T-helper 17 cell (primary cell): Measurements from ENCODE around the gene FBN3. TPM values are rescaled to one million over a fixed set of nuclear protein-coding genes. Genes with fewer than 3 reads are reported as not detected.

Experiments used
- ATAC-seq: fragments of 150-1000 bp; cut with Tn5 transposase; 2 replicates; pipeline ENCODE4 v1.10.0; 2021; ENCODE audit warnings: mild to moderate bottlenecking, moderate library complexity
- DNase-seq, 3 donors: peaks; one replicate each; pipeline versions ENCODE4 v3.0.0 to v3.0.0-alpha.2; 2020 to 2021
- H3K9me3 ChIP-seq: one replicate; pipeline ENCODE4 v1.7.0; 2013; ENCODE audit warnings: low read length, mild to moderate bottlenecking; ENCODE audit not compliant: control insufficient read depth, poor library complexity, severe bottlenecking
- H3K27ac Mint-ChIP-seq: one replicate; pipeline ENCODE4 v1.8.0; 2022; ENCODE audit warnings: mild to moderate bottlenecking, moderate library complexity, mixed read lengths
- H3K27me3 Mint-ChIP-seq: one replicate; pipeline ENCODE4 v1.8.0; 2022; ENCODE audit warnings: mixed read lengths
- H3K36me3 Mint-ChIP-seq: one replicate; pipeline ENCODE4 v1.8.0; 2022; ENCODE audit warnings: low read depth, mixed read lengths
- H3K4me1 Mint-ChIP-seq: one replicate; pipeline ENCODE4 v1.8.0; 2022; ENCODE audit warnings: mild to moderate bottlenecking, mixed read lengths
- H3K4me3 Mint-ChIP-seq: one replicate; pipeline ENCODE4 v1.8.0; 2022; ENCODE audit warnings: mild to moderate bottlenecking, moderate library complexity, mixed read lengths
- total RNA-seq, 4 donors: library from RNA in 2 of 4; stranded (reverse) in 2 of 4; gene quantifications; one replicate each; pipeline ENCODE4 v1.2.3 and lab custom pipeline; 2022 to 2026

The FBN3 gene
- total RNA-seq, 2 donors from 2014 or later, result not detected

GRCh38 chr19:8065875-8066261 lies 83.5 kb downstream of the FBN3 start:
- Mint-ChIP-seq H3K36me3 (no peaks in the 10 kb centered on the region), H3K4me3 (no peak overlapping the region), H3K27ac (no peak overlapping the region), H3K27me3 (peaks cover 8% of the 10 kb centered on the region), H3K4me1 (no peaks in the 10 kb centered on the region)
- peaks cover 8% of the 10 kb centered on the region for H3K9me3 ChIP-seq
- no peak for DNase-seq
- no peak for ATAC-seq

GRCh38 chr19:8064911-8065874 lies 84.2 kb downstream of the FBN3 start:
- Mint-ChIP-seq H3K27me3 (peaks cover 8% of the 10 kb centered on the region), H3K27ac (no peak overlapping the region), H3K4me3 (no peak overlapping the region), H3K4me1 (no peaks in the 10 kb centered on the region), H3K36me3 (no peaks in the 10 kb centered on the region)
- peaks cover 5% of the 10 kb centered on the region for H3K9me3 ChIP-seq
- DNase-seq (no peak), ATAC-seq (no peak)

- Mint-ChIP-seq H3K4me1 (no peaks in the 10 kb centered on the region), H3K27ac (no peak overlapping the region), H3K4me3 (no peak overlapping the region), H3K36me3 (no peaks in the 10 kb centered on the region), H3K27me3 (peaks cover 4% of the 10 kb centered on the region)
- H3K9me3 ChIP-seq, result no peaks in the 10 kb centered on the region
- ATAC-seq (no peak), DNase-seq (no peak)
These were observed 91.7 kb downstream of the FBN3 start for GRCh38 chr19:8057545-8058270.

DNA sequence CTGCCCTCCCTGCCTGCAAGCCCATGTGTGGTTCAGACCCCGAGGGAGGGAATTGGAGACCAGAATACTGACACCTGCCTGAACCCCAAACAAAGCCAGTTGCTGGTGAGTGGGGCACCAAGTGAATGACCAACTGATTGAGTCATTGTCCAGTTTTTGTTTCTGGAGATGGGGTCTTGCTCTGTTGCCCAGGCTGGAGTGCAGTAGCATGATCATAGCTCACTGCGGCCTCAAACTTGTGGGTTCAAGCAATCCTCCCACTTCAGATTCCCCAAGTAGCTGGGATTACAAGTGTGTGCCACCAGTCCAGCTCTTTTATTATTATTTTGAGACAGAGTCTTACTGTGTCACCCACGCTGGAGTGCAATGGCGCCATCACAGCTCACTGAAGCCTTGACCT lies 92.9 kb downstream of the FBN3 start:
- H3K9me3 ChIP-seq, result no peaks in the 10 kb centered on the region
- no peak for ATAC-seq
- Mint-ChIP-seq H3K36me3 (no peaks in the 10 kb centered on the region), H3K4me1 (peaks cover 6% of the 10 kb centered on the region), H3K27me3 (no peaks in the 10 kb centered on the region), H3K4me3 (no peak overlapping the region), H3K27ac (no peak overlapping the region)
- no peak for DNase-seq

- ATAC-seq (no peak), DNase-seq (no peak)
- Mint-ChIP-seq H3K4me1 (peaks cover 10% of the 10 kb centered on the region), H3K36me3 (no peaks in the 10 kb centered on the region), H3K27ac (no peak overlapping the region), H3K27me3 (no peaks in the 10 kb centered on the region), H3K4me3 (no peak overlapping the region)
- H3K9me3 ChIP-seq, result no peaks in the 10 kb centered on the region
These were observed 95.2 kb downstream of the FBN3 start for GRCh38 chr19:8054169-8054568.

DNA sequence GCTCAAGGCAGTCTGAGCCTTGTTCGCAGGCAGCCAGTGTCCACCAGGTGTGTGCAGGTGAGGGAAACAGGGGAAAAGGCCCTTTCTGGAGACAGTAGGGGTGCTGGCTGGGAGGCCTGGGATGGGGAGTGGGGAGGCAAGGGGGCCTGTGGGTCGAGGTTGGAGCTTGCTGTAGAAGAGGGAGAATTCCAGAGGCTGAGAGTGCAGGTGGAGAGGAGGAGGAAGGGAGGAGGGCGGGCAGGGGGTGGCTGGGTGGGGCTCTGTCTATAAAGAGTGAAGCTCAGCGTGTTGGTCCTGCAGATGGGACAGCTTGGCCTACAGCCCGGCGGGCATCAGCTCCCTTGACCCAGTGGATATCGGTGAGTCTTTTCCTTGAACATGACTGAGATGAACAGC lies 96.9 kb downstream of the FBN3 start, which contains the start of gene CCL25:
CCL25 (plus strand) TSS at position 297 of the 396 bp plus-strand sequence. CDS start 290 bp downstream, outside the sequence.
- DNase-seq (no peak), ATAC-seq (no peak)
- H3K9me3 ChIP-seq, result no peaks in the 10 kb centered on the region
- Mint-ChIP-seq H3K4me3 (peak within 1 kb of the TSS; percentile 36), H3K27ac (peak within 1 kb of the TSS; percentile 19), H3K27me3 (peaks cover 12% of the 10 kb centered on the region), H3K36me3 (no peaks in the 10 kb centered on the region), H3K4me1 (peaks cover 12% of the 10 kb centered on the region)

DNA sequence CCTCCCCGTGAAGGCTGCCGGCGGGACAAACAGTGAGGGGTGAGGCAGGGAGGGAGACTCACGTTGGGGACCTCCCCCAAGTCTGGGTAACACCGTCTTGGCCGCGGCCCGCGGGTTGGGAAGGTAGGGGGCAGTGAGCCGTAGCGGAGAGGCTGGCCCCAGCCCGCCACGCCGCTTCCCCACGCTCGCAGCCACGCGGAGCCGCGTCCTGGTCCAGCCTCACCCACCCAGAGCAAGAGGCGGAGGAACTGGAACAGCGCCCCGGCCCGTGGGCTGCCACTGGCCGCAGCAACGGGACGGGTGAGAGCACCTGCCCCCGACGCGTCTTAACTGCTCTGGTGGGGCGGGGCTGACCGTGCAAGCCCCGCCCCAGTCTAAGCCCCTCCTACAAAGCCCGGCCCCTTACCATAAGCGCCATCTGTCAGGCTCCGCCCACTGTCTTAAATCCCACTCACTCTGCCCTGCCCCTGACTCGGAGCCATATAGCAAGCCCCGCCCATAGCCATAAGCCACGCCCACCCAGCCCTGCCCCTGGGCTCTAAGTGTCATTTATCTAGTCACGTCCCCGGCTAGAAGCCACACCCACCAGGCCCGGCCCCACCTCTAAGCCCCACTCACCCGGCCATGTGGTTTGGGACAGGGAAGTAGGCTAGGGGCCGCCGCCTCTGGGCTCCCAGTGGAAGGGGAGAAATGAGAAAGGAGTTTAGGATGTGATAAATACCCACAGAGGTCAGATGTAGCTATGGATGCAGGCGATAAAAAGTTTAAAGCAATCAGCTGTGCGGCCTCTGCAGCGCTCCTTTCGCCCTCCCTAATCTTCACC lies 98.9 kb downstream of the FBN3 start:
- Mint-ChIP-seq H3K27me3 (peaks cover 16% of the 10 kb centered on the region), H3K4me3 (peak overlapping the region; percentile 76), H3K4me1 (peaks cover 15% of the 10 kb centered on the region), H3K27ac (no peak overlapping the region), H3K36me3 (no peaks in the 10 kb centered on the region)
- ATAC-seq (peak; percentile 98), DNase-seq (peak; percentile 62 to 81 (median 63))
- no peaks in the 10 kb centered on the region for H3K9me3 ChIP-seq

GRCh38 chr19:8046569-8047165 lies 102.7 kb downstream of the FBN3 start:
- Mint-ChIP-seq H3K27ac (no peak overlapping the region), H3K4me3 (no peak overlapping the region), H3K36me3 (no peaks in the 10 kb centered on the region), H3K4me1 (peaks cover 9% of the 10 kb centered on the region), H3K27me3 (peaks cover 21% of the 10 kb centered on the region)
- H3K9me3 ChIP-seq, result no peaks in the 10 kb centered on the region
- ATAC-seq, result no peak
- no peak for DNase-seq

- H3K27ac Mint-ChIP-seq, result no peak overlapping the region
- ATAC-seq (no peak), DNase-seq (no peak)
- peaks cover 9% of the 10 kb centered on the region for H3K4me1 Mint-ChIP-seq
- H3K9me3 ChIP-seq, result no peaks in the 10 kb centered on the region
- H3K4me3 Mint-ChIP-seq, result no peak overlapping the region
- H3K36me3 Mint-ChIP-seq, result no peaks in the 10 kb centered on the region
- peaks cover 21% of the 10 kb centered on the region for H3K27me3 Mint-ChIP-seq
These were observed 103.4 kb downstream of the FBN3 start for GRCh38 chr19:8045872-8046568.

DNA sequence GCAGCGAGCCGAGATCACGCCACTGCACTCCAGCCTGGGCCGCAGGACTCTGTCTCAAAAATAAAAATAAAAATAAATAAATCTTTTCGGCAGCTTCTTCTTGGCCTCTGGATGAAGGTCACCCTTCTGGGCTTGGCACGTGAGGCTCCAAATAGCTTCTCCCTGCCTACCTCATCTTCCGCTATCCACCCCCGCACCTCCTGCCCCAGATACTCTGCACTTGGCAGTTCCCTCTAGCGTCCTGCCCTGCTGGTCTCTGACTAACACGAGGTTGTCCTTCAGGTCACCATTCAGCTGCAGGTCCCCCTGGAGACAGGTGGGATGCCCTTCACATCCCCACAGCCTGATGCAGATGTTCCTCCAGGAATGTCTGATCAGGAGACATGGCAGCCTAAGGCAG lies 105.4 kb downstream of the FBN3 start:
- DNase-seq (no peak), ATAC-seq (no peak)
- H3K27ac Mint-ChIP-seq, result no peak overlapping the region
- no peak overlapping the region for H3K4me3 Mint-ChIP-seq
- H3K36me3 Mint-ChIP-seq, result no peaks in the 10 kb centered on the region
- H3K27me3 Mint-ChIP-seq, result peaks cover 22% of the 10 kb centered on the region
- H3K9me3 ChIP-seq, result no peaks in the 10 kb centered on the region
- peaks cover 5% of the 10 kb centered on the region for H3K4me1 Mint-ChIP-seq

- no peak overlapping the region for H3K27ac Mint-ChIP-seq
- peaks cover 2% of the 10 kb centered on the region for H3K4me1 Mint-ChIP-seq
- DNase-seq, result no peak
- no peak for ATAC-seq
- H3K36me3 Mint-ChIP-seq, result no peaks in the 10 kb centered on the region
- H3K4me3 Mint-ChIP-seq, result no peak overlapping the region
- no peaks in the 10 kb centered on the region for H3K9me3 ChIP-seq
- H3K27me3 Mint-ChIP-seq, result peaks cover 19% of the 10 kb centered on the region
These were observed 106.5 kb downstream of the FBN3 start for GRCh38 chr19:8042900-8043299.

- Mint-ChIP-seq H3K4me1 (no peaks in the 10 kb centered on the region), H3K4me3 (no peak overlapping the region), H3K36me3 (no peaks in the 10 kb centered on the region), H3K27me3 (peaks cover 17% of the 10 kb centered on the region), H3K27ac (no peak overlapping the region)
- DNase-seq, result no peak
- ATAC-seq, result no peak
- no peaks in the 10 kb centered on the region for H3K9me3 ChIP-seq
These were observed 107.9 kb downstream of the FBN3 start for GRCh38 chr19:8041531-8041931.
